Fibroblast of pulmonary artery (primary cell): ENCODE results near the gene ATN1.
"Not testable (repeated sequence)": the region's sequence is repeated elsewhere in the genome, so short reads cannot be mapped to it uniquely, and the experiment has no call there.

Experiments used
- DNase-seq: peaks from one replicate; pipeline ENCODE4 v3.0.0-alpha.2; 2010; ENCODE audit warnings: low read depth
- H3K4me3 ChIP-seq: replicated peaks from 2 replicates; pipeline ENCODE4 v1.5.1; 2011; ENCODE audit warnings: low read depth, mild to moderate bottlenecking, control low read depth, low read length, moderate library complexity
- TF ChIP-seq, protein P1 (sequence below): IDR thresholded peaks from 2 replicates; pipeline ENCODE4 v1.5.1; 2011; ENCODE audit warnings: mild to moderate bottlenecking, control low read depth, low read length, inconsistent platforms; ENCODE audit errors: missing control alignments

Gene ATN1

DNA sequence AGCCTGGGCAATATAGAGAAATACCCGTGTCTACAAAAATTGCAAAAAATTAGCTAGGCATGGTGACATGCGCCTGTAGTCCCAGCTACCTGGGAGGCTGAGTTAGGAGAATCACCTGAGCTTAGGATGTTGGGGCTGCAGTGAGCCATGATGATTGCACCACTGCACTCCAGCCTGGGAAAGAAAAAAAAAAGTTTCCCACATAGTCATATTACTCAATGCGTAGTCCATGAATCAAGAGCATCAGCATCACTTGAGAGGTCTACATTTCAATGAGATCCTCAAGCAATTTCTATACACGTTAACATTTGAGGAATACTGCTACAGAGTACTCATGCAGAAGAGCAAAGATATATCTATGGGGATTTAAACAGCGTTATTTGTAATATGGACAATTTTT, 28.3 kb upstream of the ATN1 start:
- no peak overlapping the region for H3K4me3 ChIP-seq
- TF ChIP-seq, protein P1, sequence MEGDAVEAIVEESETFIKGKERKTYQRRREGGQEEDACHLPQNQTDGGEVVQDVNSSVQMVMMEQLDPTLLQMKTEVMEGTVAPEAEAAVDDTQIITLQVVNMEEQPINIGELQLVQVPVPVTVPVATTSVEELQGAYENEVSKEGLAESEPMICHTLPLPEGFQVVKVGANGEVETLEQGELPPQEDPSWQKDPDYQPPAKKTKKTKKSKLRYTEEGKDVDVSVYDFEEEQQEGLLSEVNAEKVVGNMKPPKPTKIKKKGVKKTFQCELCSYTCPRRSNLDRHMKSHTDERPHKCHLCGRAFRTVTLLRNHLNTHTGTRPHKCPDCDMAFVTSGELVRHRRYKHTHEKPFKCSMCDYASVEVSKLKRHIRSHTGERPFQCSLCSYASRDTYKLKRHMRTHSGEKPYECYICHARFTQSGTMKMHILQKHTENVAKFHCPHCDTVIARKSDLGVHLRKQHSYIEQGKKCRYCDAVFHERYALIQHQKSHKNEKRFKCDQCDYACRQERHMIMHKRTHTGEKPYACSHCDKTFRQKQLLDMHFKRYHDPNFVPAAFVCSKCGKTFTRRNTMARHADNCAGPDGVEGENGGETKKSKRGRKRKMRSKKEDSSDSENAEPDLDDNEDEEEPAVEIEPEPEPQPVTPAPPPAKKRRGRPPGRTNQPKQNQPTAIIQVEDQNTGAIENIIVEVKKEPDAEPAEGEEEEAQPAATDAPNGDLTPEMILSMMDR, result no peak
- no peak for DNase-seq

DNA sequence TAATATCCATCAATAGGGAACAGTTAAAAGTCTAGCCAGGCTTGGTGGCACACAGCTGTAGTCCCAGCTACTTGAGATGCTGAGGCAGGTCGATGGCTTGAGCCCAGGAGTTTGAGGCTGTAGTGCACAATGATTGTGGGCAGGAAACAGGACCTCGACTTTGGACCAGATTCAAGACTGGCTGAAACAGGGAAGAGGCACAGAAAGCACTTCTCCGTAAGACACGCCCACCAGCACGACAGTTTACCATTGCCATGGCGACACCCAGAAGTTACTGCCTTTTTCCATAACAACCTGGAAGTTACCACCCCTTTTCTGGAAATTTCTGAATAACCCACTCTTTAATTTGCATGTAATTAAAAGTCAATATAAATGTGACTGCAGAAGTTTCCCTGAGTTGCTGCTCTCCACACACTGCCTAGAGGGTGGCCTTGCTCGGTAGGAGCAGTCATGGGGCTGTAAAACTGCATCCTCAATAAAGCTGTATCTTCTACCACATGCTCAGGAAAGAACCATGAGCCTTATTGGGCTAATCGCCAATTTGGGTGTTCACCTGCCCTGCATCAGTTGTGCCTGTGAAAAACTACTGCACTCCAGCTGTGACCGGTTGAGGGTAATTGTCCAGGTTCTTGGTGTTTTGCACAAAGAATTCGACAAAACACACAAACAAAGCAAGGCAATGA, 27.8 kb upstream of the ATN1 start:
- H3K4me3 ChIP-seq, result no peak overlapping the region
- TF ChIP-seq, protein P1, result no peak
- peak; percentile 70 for DNase-seq

- no peak overlapping the region for H3K4me3 ChIP-seq
- DNase-seq, result no peak
- TF ChIP-seq, protein P1, result no peak
Measured at GRCh38 chr12:6902448-6902847, 25.3 kb upstream of the ATN1 start.

- no peak overlapping the region for H3K4me3 ChIP-seq
- TF ChIP-seq, protein P1, result no peak
- no peak for DNase-seq
Measured at GRCh38 chr12:6903722-6904121, 24.0 kb upstream of the ATN1 start.

DNA sequence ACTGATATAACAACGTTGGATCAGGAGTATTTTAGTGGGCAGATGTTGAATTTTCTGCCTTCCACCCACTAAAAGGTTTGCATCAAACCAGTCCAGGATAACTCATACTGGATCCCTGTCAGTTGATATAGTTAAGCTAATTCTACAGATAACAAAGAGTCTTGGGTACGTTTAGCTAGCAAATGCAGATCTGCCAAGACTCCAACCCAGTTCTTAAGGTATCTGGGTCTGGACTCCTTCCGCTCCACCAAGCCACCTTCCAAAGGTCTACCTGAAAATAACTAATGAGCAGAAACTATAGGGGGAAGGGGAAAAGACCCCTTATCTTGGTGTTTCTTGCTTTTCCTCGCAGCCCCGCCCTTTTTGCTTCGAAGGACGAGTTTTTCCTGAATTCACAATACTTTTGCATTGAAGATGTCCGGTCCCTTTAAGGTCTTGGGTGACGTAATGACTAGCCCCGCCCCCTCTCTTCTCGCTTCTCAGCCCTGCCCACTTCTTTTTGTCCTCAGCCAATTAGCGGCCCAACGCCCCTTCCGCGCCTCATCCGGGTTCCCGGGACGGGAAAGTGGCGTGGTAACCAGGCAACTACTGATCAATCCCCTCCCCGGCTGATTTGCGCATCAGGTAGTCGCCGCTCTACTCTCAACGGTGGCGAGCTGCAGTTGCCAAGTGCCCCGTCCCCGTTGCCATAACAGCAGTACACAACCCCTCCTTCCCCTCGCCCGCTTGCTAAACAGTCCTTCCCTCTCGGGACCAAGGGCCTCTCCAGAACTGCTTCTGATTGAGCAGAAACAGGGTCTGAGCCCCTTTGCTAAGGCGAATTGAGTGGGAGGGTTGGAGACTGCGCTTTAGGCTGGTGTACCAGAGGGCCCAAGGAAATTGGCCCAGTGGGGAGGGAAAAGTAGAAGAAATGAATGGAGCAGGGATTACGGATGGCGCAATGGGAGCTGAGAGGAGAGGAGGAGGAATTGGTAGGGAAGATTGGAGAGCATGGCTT, 23.2 kb upstream of the ATN1 start, which contains the start of gene LRRC23:
LRRC23 (plus strand) TSS at position 543 of the 997 bp plus-strand sequence. CDS start 812 bp downstream, outside the sequence.
- TF ChIP-seq, protein P1, result no peak
- peak; percentile 95 for DNase-seq
- peak within 1 kb of the TSS; percentile 81 for H3K4me3 ChIP-seq

DNA sequence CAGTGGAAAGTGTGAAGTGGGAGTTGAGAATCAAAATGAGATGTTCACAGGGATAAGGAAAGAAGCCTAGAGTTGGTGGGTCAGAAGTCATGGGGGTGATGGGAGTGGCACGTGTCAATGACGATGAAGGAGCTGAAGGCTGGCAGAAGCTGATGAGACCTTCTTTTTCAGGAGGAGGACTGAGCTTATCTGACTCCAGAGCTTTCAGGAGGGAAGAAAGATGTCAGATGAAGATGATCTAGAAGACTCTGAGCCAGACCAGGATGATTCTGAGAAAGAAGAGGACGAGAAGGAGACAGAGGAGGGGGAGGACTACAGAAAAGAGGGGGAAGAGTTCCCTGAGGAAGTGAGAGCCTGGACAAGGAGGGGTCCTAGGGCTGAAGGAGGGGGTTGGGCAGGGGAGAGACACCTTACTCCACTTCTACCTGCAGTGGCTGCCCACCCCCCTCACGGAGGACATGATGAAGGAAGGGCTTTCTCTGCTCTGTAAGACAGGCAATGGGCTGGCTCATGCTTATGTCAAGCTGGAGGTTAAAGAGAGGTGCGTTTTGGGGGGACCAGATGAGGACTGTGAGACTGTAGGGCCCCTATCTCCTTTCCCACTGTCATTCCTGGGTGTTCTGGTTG, 22.2 kb upstream of the ATN1 start:
- TF ChIP-seq, protein P1, result no peak
- H3K4me3 ChIP-seq, result peak overlapping the region; percentile 81
- DNase-seq, result no peak

DNA sequence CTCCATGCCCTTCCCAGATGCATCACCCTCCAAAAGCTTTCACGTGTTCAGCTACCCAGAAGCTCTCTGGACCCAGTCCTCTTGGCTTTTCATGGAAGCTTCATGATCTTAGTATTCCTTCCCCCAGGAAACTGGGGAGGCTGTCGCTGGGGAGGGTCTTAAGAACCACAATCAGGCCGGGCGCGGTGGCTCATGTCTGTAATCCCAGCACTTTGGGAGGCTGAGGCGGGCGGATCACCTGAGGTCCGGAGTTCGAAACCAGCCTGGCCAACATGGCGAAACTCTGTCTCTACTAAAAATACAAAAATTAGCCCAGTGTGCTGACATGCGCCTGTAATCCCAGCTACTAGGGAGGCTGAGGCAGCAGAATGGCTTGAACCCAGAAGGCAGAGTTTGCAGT, 19.6 kb upstream of the ATN1 start:
- DNase-seq, result not testable (repeated sequence)

More for the DNA sequence above, 19.6 kb upstream of the ATN1 start:
- not testable (repeated sequence) for H3K4me3 ChIP-seq
